ENCODE measurements around the gene GREB1L. TPM values are rescaled to one million over a fixed set of nuclear protein-coding genes. Genes with fewer than 3 reads are reported as not detected.

The GREB1L gene
- total and polyA plus RNA-seq, 2 donors (not counting 3 experiments of a cell fraction or from before 2014, with no cell fraction given): 0.22 to 0.41 TPM

GRCh38 chr18:21433436-21433835 is 191.4 kb downstream of the GREB1L start:
- FAIRE-seq: no peak
- dilution Hi-C loops (cut with MboI; ENCODE audit: extremely low pct_ligation_motif_present, low sequenced_read_pairs): no loop called here
- H2AFZ ChIP-seq (ENCODE audit: low read depth, low read length): no peak overlapping the region

More at GRCh38 chr18:21433436-21433835, 191.4 kb downstream of the GREB1L start:
- ChIA-PET CTCF (interaction anchor here (1.1 kb wide), 1 partner anchor 10 kb away, joined by 3 read pairs; no protein-coding TSS in a partner anchor), POLR2A (no interaction called here)
- no peaks in the 10 kb centered on the region for H3K9me3 ChIP-seq (replicated peaks; ENCODE audit: control insufficient read depth, insufficient read depth, low read length)
- H3K27me3 ChIP-seq (ENCODE audit: control insufficient read depth in 2 of 2, insufficient read depth in 2 of 2, low read length in 2 of 2): peaks cover 0 to 3% of the 10 kb centered on the region in 2 experiments
- no peaks in the 10 kb centered on the region for H3K79me2 ChIP-seq (ENCODE audit: control insufficient read depth, insufficient read depth, low read length)
- no peaks in the 10 kb centered on the region for H3K9me1 ChIP-seq (replicated peaks; ENCODE audit: control insufficient read depth, extremely low read depth, insufficient read depth, low read length)
- no peak overlapping the region for H3K4me3 ChIP-seq (replicated peaks in 1 of 3; ENCODE audit: insufficient read depth in 1 of 3, low read depth in 1 of 3, low read length in 3 of 3)
- H3K4me1 ChIP-seq (ENCODE audit: control insufficient read depth, extremely low read depth, insufficient read depth, low read length): no peaks in the 10 kb centered on the region
- H3K9ac ChIP-seq (replicated peaks; ENCODE audit: extremely low read depth, insufficient read depth, low read length): no peak overlapping the region
- H3K27ac ChIP-seq (ENCODE audit: insufficient read depth, low read depth, low read length): no peak overlapping the region
- TF ChIP-seq JUN (IDR thresholded peaks at IDR 0.05; ENCODE audit: borderline replicate concordance, insufficient read depth, insufficient read length, low read depth) (no peak), FOS (IDR thresholded peaks at IDR 0.05; ENCODE audit: borderline replicate concordance, insufficient read depth, low read length) (no peak), POLR2A (IDR thresholded peaks at IDR 0.05; ENCODE audit: low read depth, low read length) (no peak), POLR2AphosphoS5 (IDR thresholded peaks at IDR 0.05; ENCODE audit: insufficient read depth, low read depth, low read length) (no peak), MYC (IDR thresholded peaks at IDR 0.05; ENCODE audit: low read depth, low read length) (no peak), GATA2 (IDR thresholded peaks at IDR 0.05; ENCODE audit: insufficient read depth, insufficient read length, low read depth, low read length) (no peak), EZH2 (IDR thresholded peaks at IDR 0.05; ENCODE audit: borderline replicate concordance, low read depth, low read length, severe bottlenecking) (no peak), CTCF (IDR thresholded peaks at IDR 0.05; ENCODE audit: extremely low read depth in 1 of 2, insufficient read depth in 1 of 2, low read depth in 1 of 2, low read length in 2 of 2) (no peak)
- no peak overlapping the region for H3K4me2 ChIP-seq (ENCODE audit: insufficient read depth, low read length)
- intact Hi-C loops (cut with micrococcal nuclease): no loop called here
- H4K20me1 ChIP-seq (replicated peaks; ENCODE audit: control insufficient read depth, extremely low read depth, insufficient read depth, low read length): no peaks in the 10 kb centered on the region
- H3K36me3 ChIP-seq (ENCODE audit: control insufficient read depth in 2 of 2, extremely low read depth in 1 of 2, insufficient read depth in 2 of 2, low read length in 2 of 2): no peaks in the 10 kb centered on the region
- no peak for DNase-seq (ENCODE audit: low read depth, low spot score)
- no TSS peak for BruUV-seq (replicated peaks)
